GM11168 (cell line): Measurements from ENCODE around the gene PCF11.
"Not testable (repeated sequence)": the region's sequence is repeated elsewhere in the genome, so short reads cannot be mapped to it uniquely, and the experiment has no call there.

Source experiments
- in situ Hi-C: fragments of 300-500 bp; cut with MboI; formaldehyde crosslinking; loops from one replicate; pipeline ENCODE4 v1.12.0; 2022; ENCODE audit warnings: low sequenced_read_pairs; ENCODE audit not compliant: unreplicated experiment

Gene PCF11

DNA sequence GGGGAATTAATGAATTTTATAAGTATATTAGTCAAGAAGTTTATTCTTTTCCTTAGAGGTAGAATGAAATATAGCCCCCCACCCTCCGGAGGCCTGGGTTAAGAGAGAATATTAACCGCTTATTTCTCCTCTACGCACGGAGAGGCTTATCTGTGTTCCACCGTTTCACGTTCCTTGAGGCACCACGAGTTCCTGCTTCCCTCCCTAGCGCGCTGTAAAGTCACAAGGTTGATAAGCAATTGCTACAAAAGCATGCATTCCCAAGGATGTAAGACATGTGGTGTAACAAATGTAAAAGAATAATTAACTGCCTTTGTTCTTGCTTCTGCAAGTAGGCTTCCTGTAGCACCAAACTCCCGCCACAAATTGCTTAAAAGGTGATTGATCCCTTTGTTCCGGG, 35.1 kb downstream of the PCF11 start:
- in situ Hi-C loops = no loop called here

DNA sequence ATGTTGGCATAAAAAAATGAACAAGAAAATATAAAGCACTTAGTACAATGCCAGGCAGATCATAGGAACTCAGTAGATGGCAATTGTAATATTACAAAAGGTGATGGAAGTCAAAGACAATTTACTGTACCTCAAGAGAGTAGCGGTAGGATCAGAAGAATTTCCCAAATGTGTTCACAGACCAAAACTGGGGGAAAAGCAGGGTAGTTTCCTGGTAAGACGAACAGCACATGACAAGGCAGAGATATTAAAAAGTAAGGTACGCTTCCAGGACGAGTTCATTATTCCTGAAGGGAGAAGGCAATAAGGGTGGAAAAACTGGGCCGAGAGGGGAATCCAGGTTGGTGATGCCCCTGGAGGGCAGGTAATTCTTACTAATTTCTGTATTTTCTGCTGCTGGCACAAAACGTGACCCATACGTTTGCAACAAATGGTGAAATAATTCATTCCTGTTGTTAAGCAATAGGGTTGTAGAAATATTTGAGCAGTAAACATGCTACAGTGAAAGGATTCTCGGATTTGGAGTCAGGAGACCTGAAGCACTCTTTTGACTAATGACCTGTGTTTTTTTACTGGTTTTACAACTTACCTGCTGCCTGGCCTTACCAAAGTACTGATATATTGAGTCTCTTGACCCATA, 35.8 kb downstream of the PCF11 start:
- in situ Hi-C loops = no loop called here

GRCh38 chr11:83193315-83194280, 36.7 kb downstream of the PCF11 start, which contains the start of gene ANKRD42:
Gene ANKRD42 (plus strand): TSS chr11:83193712. CDS start chr11:83194671, 959 bp downstream.
- in situ Hi-C loops = no loop called here

DNA sequence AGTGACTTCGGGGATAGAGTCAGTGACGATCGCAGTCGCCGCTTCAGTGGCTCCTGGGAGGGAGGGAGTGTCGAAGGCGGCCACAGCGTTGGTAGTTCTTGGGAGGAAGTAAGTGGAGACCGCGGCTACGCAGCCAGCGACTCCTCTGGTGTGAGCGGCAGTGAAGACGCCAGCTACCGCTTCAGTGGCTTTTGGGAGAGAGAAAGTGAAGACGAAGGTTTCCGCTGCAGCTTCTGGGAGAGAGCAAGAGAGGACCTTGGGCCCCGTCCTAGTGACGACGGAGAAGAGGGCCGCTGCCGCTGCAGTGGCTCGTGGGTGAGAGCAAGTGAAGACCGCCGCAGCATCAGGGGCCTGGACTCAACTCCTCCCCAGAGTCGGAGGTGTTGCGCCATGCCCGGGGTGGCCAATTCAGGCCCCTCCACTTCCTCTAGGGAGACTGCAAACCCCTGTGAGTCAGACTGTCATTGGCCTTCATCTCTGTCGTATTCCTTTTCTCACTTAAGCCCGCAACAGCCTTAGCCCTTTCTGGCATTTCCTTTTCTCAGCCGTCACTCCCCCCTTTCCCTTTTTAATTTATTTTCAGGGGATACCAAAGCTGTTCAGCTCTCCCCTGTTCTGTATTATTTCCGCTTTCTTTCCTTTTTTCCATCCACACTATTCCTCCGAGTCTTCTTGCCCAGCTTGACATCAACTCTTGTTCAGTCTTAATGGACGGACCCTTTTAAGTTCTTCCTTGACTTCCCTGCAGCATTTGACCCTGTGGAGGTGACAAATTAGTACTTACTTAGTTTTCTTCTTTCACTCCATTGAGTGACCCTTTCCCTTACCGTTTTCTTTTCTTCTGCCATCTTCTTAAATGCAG, 37.6 kb downstream of the PCF11 start:
- in situ Hi-C loops = no loop called here

GRCh38 chr11:83195143-83195466, 38.2 kb downstream of the PCF11 start:
- in situ Hi-C loops = no loop called here

DNA sequence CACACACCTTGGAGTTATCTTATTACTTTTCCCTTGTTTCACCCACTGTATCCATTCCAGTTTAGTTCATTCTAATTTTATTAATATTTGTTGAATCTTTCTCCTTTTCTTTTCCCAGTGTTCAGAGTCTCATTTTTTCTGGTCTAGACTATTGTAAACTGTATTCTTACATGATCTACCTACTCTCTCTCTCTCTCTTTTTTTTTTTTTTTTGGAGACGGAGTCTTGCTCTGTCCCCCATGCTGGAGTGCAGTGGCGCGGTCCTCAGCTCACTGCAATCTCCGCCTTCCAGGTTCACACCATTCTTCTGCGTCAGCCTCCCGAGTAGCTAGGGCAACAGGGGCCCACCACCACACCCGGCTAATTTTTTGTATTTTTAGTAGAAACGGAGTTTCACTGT, 38.7 kb downstream of the PCF11 start:
- in situ Hi-C loops = no loop called here

- in situ Hi-C loops = no loop called here
These were observed 43.1 kb downstream of the PCF11 start for GRCh38 chr11:83200035-83200434.

GRCh38 chr11:83205608-83206185, 48.8 kb downstream of the PCF11 start:
- in situ Hi-C loops = no loop called here

DNA sequence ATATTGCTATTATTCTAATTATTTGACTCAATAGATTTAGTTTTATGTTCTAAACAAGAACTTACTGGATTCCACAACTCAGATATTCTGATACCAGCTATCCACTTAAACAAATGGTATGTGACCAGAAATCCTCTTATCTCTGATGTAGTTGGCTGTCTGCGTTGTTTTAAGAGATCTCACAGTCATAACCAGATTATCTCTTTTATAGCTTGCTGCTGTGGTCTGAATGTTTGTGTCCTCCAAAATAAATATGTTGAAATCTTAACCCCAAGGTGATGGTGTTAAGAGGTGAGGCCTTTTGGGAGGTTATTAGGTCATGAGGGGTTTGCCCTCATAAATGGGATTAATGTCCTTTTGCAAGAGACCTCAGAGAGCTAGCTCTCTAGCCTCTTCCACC, 49.3 kb downstream of the PCF11 start:
- in situ Hi-C loops = no loop called here

- in situ Hi-C loops = not testable (repeated sequence)
These were observed 49.9 kb downstream of the PCF11 start for GRCh38 chr11:83206771-83207382.

DNA sequence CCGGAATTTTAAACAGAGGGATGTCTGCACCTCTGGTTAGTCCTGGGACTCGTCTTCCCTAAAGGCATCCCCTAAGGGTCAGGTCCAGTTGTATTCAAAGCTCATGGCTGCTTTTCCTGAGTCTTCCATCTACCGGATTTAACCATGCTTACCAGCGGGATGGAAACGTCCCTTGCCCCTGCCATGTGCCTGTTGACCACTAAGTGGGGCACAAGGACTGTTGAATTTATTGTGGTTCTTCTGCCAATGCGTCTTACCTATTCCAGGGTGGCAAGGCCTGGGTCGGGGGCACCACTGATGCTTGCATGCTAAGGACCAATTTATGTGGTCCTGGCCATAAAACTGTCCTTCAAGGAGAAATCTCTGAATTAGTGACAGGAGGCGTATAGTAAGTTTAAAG, 62.2 kb downstream of the PCF11 start:
- in situ Hi-C loops = no loop called here

DNA sequence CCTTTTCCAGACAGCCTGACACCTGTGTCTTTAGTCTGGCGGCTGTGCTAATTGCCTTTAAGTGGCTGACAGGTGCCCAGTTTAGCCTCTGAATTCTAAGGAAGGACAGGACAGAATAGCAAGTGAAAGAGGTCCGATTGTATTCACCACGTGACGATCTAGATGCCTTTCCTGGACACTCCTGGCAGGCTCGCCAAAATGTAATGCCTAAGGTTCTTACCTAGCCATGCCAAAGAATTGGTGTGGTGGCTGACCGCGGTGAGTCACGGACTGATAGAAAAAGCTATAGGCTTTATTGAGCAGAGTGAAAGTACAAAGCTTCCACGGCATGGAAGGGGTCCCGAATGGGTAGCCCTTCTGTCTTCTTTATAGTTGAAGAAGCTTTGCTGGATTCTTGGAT, 63.3 kb downstream of the PCF11 start:
- in situ Hi-C loops = no loop called here

DNA sequence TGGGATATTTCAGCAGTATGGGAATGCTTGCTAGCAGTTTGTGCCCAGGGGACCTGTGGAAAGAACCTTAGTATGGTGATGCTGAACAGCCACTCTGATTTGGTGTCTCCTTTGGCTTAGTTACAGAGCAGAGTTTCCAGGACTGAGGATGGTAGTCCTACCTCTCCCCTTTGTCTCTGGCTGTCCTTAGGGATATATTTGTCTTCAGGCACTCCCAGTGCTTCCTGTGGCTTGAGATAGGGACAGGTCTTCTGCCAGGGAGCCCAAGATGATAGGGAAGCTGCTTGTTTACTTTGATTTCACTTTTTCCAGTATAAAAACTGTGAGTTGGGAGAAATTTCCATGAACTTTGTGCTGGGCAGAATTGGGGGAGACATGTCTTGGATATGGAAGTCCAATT, 64.8 kb downstream of the PCF11 start:
- in situ Hi-C loops = no loop called here

DNA sequence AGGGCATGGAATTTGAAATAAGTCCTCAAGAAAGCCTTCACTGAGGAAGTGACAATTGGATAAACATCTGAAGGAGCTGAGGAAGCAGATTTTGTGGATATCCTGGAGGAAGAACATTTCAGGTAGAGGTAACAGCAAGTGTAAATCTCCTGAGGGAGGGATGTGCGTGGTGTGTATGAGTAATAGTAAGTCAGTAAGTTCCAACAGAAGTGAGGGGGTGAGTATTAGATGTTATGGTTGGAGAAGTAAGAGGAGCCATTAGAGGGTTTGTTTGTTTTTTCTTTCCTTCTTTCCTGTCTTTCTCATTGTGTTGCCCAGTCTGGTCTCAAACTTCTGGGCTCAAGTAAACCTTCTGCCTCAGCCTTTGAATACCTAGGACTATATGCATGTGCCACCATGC, 65.6 kb downstream of the PCF11 start:
- in situ Hi-C loops = no loop called here

DNA sequence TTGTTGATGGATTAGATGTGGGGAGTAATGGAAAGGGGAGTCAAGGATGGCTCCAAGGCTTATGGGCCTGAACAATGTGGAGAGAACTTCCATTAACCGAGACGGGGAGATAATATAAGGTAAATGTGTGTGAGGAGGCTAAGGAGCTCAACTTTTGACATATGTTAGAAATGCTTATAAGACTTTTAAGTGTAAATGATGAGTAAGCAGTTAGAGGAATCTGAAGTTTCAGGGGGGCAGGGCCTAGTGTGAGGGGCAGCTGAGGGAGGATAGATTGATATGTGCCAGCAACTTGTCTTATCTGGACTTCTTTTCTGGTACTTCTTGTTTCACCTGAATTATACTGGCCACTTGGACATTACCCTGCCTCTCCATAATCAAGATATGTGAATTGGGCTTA, 66.5 kb downstream of the PCF11 start:
- in situ Hi-C loops = no loop called here

- in situ Hi-C loops = no loop called here
These were observed 78.9 kb downstream of the PCF11 start for GRCh38 chr11:83235825-83236224.
